ENCODE measurements around the gene DIRAS1. TPM values are rescaled to one million over a fixed set of nuclear protein-coding genes. Genes with fewer than 3 reads are reported as not detected.

DIRAS1 gene
- total RNA-seq, 1 donor from 2014 or later = 113 TPM

- DNase-seq (ENCODE audit: low spot score) = no peak
- intact Hi-C loops (cut with DNase I) = no loop called here
These were observed 10.2 kb upstream of the DIRAS1 start for GRCh38 chr19:2731181-2731995.

- intact Hi-C loops (cut with DNase I) = no loop called here
These were observed 9.0 kb upstream of the DIRAS1 start for GRCh38 chr19:2729943-2730818.

GRCh38 chr19:2728783-2729387, 7.7 kb upstream of the DIRAS1 start:
- intact Hi-C loops (cut with DNase I) = no loop called here

More at GRCh38 chr19:2729943-2730818, 9.0 kb upstream of the DIRAS1 start:
- no peak for DNase-seq (ENCODE audit: low spot score)

GRCh38 chr19:2727640-2727944, 6.4 kb upstream of the DIRAS1 start:
- intact Hi-C loops (cut with DNase I) = no loop called here
- no peak for DNase-seq (ENCODE audit: low spot score)

More at GRCh38 chr19:2728783-2729387, 7.7 kb upstream of the DIRAS1 start:
- DNase-seq (ENCODE audit: low spot score) = no peak

GRCh38 chr19:2726904-2727639, 5.9 kb upstream of the DIRAS1 start:
- DNase-seq (ENCODE audit: low spot score) = no peak
- intact Hi-C loops (cut with DNase I) = no loop called here

- DNase-seq (ENCODE audit: low spot score) = no peak
- intact Hi-C loops (cut with DNase I) = no loop called here
These were observed 5.1 kb upstream of the DIRAS1 start for GRCh38 chr19:2726160-2726855.

GRCh38 chr19:2724148-2724557, 3.0 kb upstream of the DIRAS1 start:
- DNase-seq (ENCODE audit: low spot score) = no peak
- intact Hi-C loops (cut with DNase I) = loop anchor here (5.0 kb wide), 1 partner anchor 48 kb away; no protein-coding TSS in a partner anchor

- DNase-seq (ENCODE audit: low spot score) = no peak
- intact Hi-C loops (cut with DNase I) = loop anchor here (2.0 to 5.0 kb wide), 2 partner anchors 49 to 59 kb away; no protein-coding TSS in a partner anchor
These were observed 2.6 kb upstream of the DIRAS1 start for GRCh38 chr19:2723747-2724146.

- intact Hi-C loops (cut with DNase I) = loop anchor here (2.0 to 5.0 kb wide), 2 partner anchors 49 to 59 kb away; no protein-coding TSS in a partner anchor
- no peak for DNase-seq (ENCODE audit: low spot score)
These were observed 2.2 kb upstream of the DIRAS1 start for GRCh38 chr19:2723345-2723715.

GRCh38 chr19:2722541-2723344, 1.6 kb upstream of the DIRAS1 start:
- DNase-seq (ENCODE audit: low spot score) = peak; percentile 89
- intact Hi-C loops (cut with DNase I) = loop anchor here (2.0 to 5.0 kb wide), 2 partner anchors 50 to 58 kb away; no protein-coding TSS in a partner anchor

- intact Hi-C loops (cut with DNase I) = loop anchor here (2.0 to 5.0 kb wide), 3 partner anchors 27 to 57 kb away; no protein-coding TSS in a partner anchor
- no peak for DNase-seq (ENCODE audit: low spot score)
These were observed 683 bp upstream of the DIRAS1 start for GRCh38 chr19:2721570-2722540.

GRCh38 chr19:2719920-2720776, 1.0 kb downstream of the DIRAS1 start:
- intact Hi-C loops (cut with DNase I) = loop anchor here (2.0 to 5.0 kb wide), 2 partner anchors 25 to 52 kb away; no protein-coding TSS in a partner anchor
- DNase-seq (ENCODE audit: low spot score) = no peak

GRCh38 chr19:2719232-2719735, 1.9 kb downstream of the DIRAS1 start:
- no peak for DNase-seq (ENCODE audit: low spot score)
- intact Hi-C loops (cut with DNase I) = no loop called here

- intact Hi-C loops (cut with DNase I) = no loop called here
- DNase-seq (ENCODE audit: low spot score) = no peak
These were observed 3.3 kb downstream of the DIRAS1 start for GRCh38 chr19:2717638-2718541.
